BJ (cell line): Measurements from ENCODE around the gene MRPS18A. TPM values are rescaled to one million over a fixed set of nuclear protein-coding genes. Genes with fewer than 3 reads are reported as not detected.

ENCODE experiments used
- CTCF ChIA-PET: fragments of 350-600 bp; formaldehyde crosslinking; extraction: SDS; loops from one replicate; lab custom pipeline; 2021; ENCODE audit warnings: antibody characterized with exemption, inconsistent platforms; lab: Yijun Ruan, JAX
- POLR2A ChIA-PET: fragments of 300-600 bp; sonication (Branson Sonifier 250); formaldehyde crosslinking; extraction: SDS; loops from one replicate; lab custom pipeline; 2021; ENCODE audit warnings: antibody characterized with exemption; lab: Charles Lee
- DNase-seq: peaks from one replicate; pipeline ENCODE4 v3.0.0-alpha.2; 2011; ENCODE audit warnings: low read depth
- H3K27me3 ChIP-seq: 2 replicates; pipeline ENCODE4 v1.6.0; 2011; ENCODE audit warnings: low read length; ENCODE audit not compliant: control insufficient read depth, insufficient read depth
- H3K36me3 ChIP-seq: 2 replicates; pipeline ENCODE4 v1.5.1; 2011; ENCODE audit warnings: low read length; ENCODE audit not compliant: control insufficient read depth, insufficient read depth
- H3K4me3 ChIP-seq: 2 replicates; pipeline ENCODE4 v1.5.1; 2011; ENCODE audit warnings: low read depth, mild to moderate bottlenecking, control low read depth, low read length
- CTCF ChIP-seq: IDR thresholded peaks from 2 replicates; pipeline ENCODE4 v1.5.1; 2011; ENCODE audit warnings: low read depth, mild to moderate bottlenecking, control low read depth, inconsistent platforms, low read length, moderate library complexity; ENCODE audit not compliant: insufficient read depth
- polyA plus RNA-seq: library from polyadenylated mRNA; depleted of rRNA; stranded (reverse); fragments of >200 nt; gene quantifications from 2 replicates; pipeline ENCODE4 v1.2.3, GENCODE V29; 2011

Gene MRPS18A
- polyA plus RNA-seq, 1 experiment: 75.0 TPM

- Histone ChIP-seq H3K4me3 (no peak overlapping the region), H3K27me3 (no peaks in the 10 kb centered on the region), H3K36me3 (peaks cover 32% of the 10 kb centered on the region)
- TF ChIP-seq CTCF: no peak
- POLR2A ChIA-PET: no interaction called here
- DNase-seq: no peak
- CTCF ChIA-PET: interaction anchor here (0.6 to 8.8 kb wide), 8 partner anchors 9 to 408 kb away, joined by 3 to 120 read pairs (median 4); partner anchors contain the start of gene VEGFA
Observed at GRCh38 chr6:43671011-43671800, 16.4 kb downstream of the MRPS18A start.

- CTCF ChIA-PET: interaction anchor here (1.1 to 8.8 kb wide), 8 partner anchors 9 to 409 kb away, joined by 3 to 120 read pairs (median 8); partner anchors contain the start of gene VEGFA
- POLR2A ChIA-PET: no interaction called here
- no peak for DNase-seq
- no peak overlapping the region for H3K4me3 ChIP-seq
- peaks cover 31% of the 10 kb centered on the region for H3K36me3 ChIP-seq
- TF ChIP-seq CTCF: no peak
- no peaks in the 10 kb centered on the region for H3K27me3 ChIP-seq
Observed at GRCh38 chr6:43670623-43670986, 17.0 kb downstream of the MRPS18A start.

GRCh38 chr6:43669922-43670622, 17.5 kb downstream of the MRPS18A start:
- Histone ChIP-seq H3K27me3 (no peaks in the 10 kb centered on the region), H3K36me3 (peaks cover 27% of the 10 kb centered on the region), H3K4me3 (no peak overlapping the region)
- POLR2A ChIA-PET: no interaction called here
- CTCF ChIA-PET: interaction anchor here (0.5 to 8.8 kb wide), 10 partner anchors 10 to 409 kb away, joined by 3 to 120 read pairs (median 12); partner anchors contain the start of gene VEGFA
- no peak for TF ChIP-seq CTCF
- DNase-seq: no peak

GRCh38 chr6:43669050-43669921, 18.3 kb downstream of the MRPS18A start:
- Histone ChIP-seq H3K36me3 (peaks cover 22% of the 10 kb centered on the region), H3K4me3 (no peak overlapping the region), H3K27me3 (no peaks in the 10 kb centered on the region)
- ChIA-PET CTCF (interaction anchor here (0.5 to 8.8 kb wide), 9 partner anchors 11 to 410 kb away, joined by 3 to 120 read pairs (median 11); partner anchors contain the start of gene VEGFA), POLR2A (no interaction called here)
- no peak for DNase-seq
- TF ChIP-seq CTCF: no peak
